HFFc6 (cell line): ENCODE data around the gene SNUPN. TPM values are rescaled to one million over a fixed set of nuclear protein-coding genes. Genes with fewer than 3 reads are reported as not detected.

Experiments
- DNase-seq: peaks from one replicate; pipeline ENCODE4 v3.0.0-alpha.2; 2018
- H3K27ac Mint-ChIP-seq: 2 replicates; pipeline ENCODE4 v1.8.0; 2020; ENCODE audit warnings: mild to moderate bottlenecking, mixed read lengths
- H3K27me3 Mint-ChIP-seq: 2 replicates; pipeline ENCODE4 v1.8.0; 2021; ENCODE audit warnings: mild to moderate bottlenecking, moderate library complexity, mixed read lengths; ENCODE audit not compliant: insufficient read depth
- H3K36me3 Mint-ChIP-seq: 2 replicates; pipeline ENCODE4 v1.8.0; 2021; ENCODE audit warnings: low read depth, mixed read lengths
- H3K4me1 Mint-ChIP-seq: 2 replicates; pipeline ENCODE4 v1.8.0; 2020; ENCODE audit warnings: low read depth, mixed read lengths
- H3K4me3 Mint-ChIP-seq: 2 replicates; pipeline ENCODE4 v1.8.0; 2020; ENCODE audit warnings: mild to moderate bottlenecking, moderate library complexity, mixed read lengths
- H3K9me3 Mint-ChIP-seq: 2 replicates; pipeline ENCODE4 v1.8.0; 2020; ENCODE audit warnings: mild to moderate bottlenecking, mixed read lengths
- long read RNA-seq: library from polyadenylated mRNA; unstranded; transcript quantifications from one replicate; pipeline ENCODE4 v2.0.0, GENCODE V29; 2019
- total RNA-seq, 6 experiments: library from RNA; stranded (reverse); fragmentation: NEBNext Ultra II Directional; extraction: Animal tissue kit (Norgen Biotek cat#: 25700); gene quantifications; 2 replicates in 1 of 6; 3 replicates in 5 of 6; pipeline ENCODE4 v1.2.3, GENCODE V29; 2021
- TF ChIP-seq, protein P1 (sequence below): fragments of 200-600 bp; sonication (generic); IDR thresholded peaks from 2 replicates; pipeline ENCODE4 v1.5.0; 2021; ENCODE audit warnings: antibody characterized with exemption, mild to moderate bottlenecking

SNUPN gene
- 10 to 100 TPM; 22.5 to 28.4 (median 25.1) TPM for total RNA-seq
- long read RNA-seq, transcript SNUPN-201 (9 exons, 1,513 nt): major isoform, 23 of 45 reads
- long read RNA-seq, transcript SNUPN-206 (9 exons, 1,682 nt): minor isoform, 6 of 45 reads
- long read RNA-seq, partial matches to known transcripts: 5 of 45 reads
- long read RNA-seq, other reads (novel, unspliced or antisense): 11 of 45 reads

GRCh38 chr15:75625542-75626347, at the start of gene SNUPN:
Gene SNUPN, minus strand, starts transcription at chr15:75625725. Its CDS starts 4,674 bp downstream, at chr15:75621051.
- TF ChIP-seq, protein P1, sequence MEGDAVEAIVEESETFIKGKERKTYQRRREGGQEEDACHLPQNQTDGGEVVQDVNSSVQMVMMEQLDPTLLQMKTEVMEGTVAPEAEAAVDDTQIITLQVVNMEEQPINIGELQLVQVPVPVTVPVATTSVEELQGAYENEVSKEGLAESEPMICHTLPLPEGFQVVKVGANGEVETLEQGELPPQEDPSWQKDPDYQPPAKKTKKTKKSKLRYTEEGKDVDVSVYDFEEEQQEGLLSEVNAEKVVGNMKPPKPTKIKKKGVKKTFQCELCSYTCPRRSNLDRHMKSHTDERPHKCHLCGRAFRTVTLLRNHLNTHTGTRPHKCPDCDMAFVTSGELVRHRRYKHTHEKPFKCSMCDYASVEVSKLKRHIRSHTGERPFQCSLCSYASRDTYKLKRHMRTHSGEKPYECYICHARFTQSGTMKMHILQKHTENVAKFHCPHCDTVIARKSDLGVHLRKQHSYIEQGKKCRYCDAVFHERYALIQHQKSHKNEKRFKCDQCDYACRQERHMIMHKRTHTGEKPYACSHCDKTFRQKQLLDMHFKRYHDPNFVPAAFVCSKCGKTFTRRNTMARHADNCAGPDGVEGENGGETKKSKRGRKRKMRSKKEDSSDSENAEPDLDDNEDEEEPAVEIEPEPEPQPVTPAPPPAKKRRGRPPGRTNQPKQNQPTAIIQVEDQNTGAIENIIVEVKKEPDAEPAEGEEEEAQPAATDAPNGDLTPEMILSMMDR: no peak
- peaks cover 32% of the 10 kb centered on the region for H3K4me1 Mint-ChIP-seq
- no peaks in the 10 kb centered on the region for H3K27me3 Mint-ChIP-seq
- peak within 1 kb of the TSS; percentile 99 for H3K27ac Mint-ChIP-seq
- H3K4me3 Mint-ChIP-seq: peak within 1 kb of the TSS; percentile 94
- peak; percentile 77 for DNase-seq
- no peaks in the 10 kb centered on the region for H3K9me3 Mint-ChIP-seq
- H3K36me3 Mint-ChIP-seq: no peaks in the 10 kb centered on the region

DNA sequence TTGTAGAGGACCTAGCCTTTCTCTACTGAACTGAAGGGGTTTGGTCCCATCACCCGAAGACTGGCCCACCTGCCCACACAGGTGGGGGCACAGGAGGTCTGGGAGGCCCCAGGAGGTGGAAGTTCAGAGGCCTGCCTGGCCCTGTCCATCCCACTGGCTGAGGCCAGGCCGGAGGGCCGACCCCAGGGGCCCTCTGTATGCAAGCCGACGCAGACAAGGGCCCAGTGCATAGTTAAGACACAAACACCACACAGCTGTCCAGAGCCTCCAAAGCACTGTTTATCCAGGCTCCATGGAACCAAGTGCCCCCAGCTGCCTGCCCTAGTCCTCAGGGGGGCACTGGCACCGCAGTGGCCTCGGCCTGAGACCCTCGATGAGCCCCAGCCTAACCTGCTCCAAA, 48.8 kb upstream of the SNUPN start:
- no peak for DNase-seq
- Mint-ChIP-seq H3K4me1 (peaks cover 50% of the 10 kb centered on the region), H3K36me3 (peaks cover 10% of the 10 kb centered on the region), H3K27ac (peak overlapping the region; percentile 82), H3K4me3 (0 out of 2 replicates have a peak overlapping the region, but pooled peaks have one; percentile 32), H3K27me3 (peaks cover 15% of the 10 kb centered on the region), H3K9me3 (no peaks in the 10 kb centered on the region)
- TF ChIP-seq, protein P1: no peak

GRCh38 chr15:75673426-75674235, 48.1 kb upstream of the SNUPN start:
- peaks cover 58% of the 10 kb centered on the region for H3K4me1 Mint-ChIP-seq
- peaks cover 15% of the 10 kb centered on the region for H3K27me3 Mint-ChIP-seq
- peak; percentile 71 for DNase-seq
- no peaks in the 10 kb centered on the region for H3K9me3 Mint-ChIP-seq
- peaks cover 3% of the 10 kb centered on the region for H3K36me3 Mint-ChIP-seq
- TF ChIP-seq, protein P1: no peak
- peak overlapping the region; percentile 51 for H3K4me3 Mint-ChIP-seq
- peak overlapping the region; percentile 82 for H3K27ac Mint-ChIP-seq

DNA sequence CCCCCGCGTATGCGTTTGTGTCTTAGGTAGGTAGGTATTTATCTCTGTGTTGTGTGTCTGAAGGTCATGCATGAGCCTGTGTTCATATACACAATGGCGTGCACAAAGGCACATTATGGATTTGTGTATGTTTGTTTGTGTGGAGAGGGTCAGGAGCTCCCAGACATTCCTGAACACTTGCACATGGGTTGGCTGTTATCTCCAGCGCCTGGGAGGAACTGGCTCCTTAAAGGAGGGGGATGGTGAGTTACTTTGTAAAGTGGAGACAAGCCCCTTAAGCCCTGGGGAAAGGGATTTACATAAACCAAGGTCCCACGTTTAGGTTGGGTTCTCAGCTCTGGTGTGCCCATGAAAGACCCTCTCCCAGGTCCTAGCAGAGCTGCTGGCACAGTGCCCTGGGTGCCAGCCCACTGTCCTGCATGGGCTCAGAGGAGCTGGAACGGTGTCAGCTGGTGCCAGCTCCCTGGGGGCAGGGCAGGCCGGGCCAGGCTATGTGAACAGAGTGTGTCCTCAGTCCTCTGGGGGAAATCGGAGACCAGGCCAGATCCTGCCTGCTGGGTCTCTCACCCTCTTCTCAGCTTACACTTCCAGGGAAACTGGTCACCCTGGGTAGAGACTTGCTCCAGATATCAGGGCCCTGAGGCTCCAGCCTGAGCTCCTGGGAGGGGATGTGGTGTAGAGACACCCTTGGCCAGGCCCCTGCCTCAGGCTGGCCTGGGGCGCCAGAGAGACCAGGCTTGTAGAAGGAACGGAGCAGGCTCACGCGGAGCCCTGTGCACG, 47.3 kb upstream of the SNUPN start:
- peak overlapping the region; percentile 82 for H3K27ac Mint-ChIP-seq
- no peaks in the 10 kb centered on the region for H3K9me3 Mint-ChIP-seq
- DNase-seq: peak; percentile 72

More for the DNA sequence above, 47.3 kb upstream of the SNUPN start:
- TF ChIP-seq, protein P1: no peak
- no peaks in the 10 kb centered on the region for H3K36me3 Mint-ChIP-seq
- peaks cover 15% of the 10 kb centered on the region for H3K27me3 Mint-ChIP-seq
- H3K4me1 Mint-ChIP-seq: peaks cover 62% of the 10 kb centered on the region
- peak overlapping the region; percentile 51 for H3K4me3 Mint-ChIP-seq
